Activated B cell treated with CpG ODN at 0.5 μM for 24 hours (primary cell): ENCODE results near the gene PTPN6. TPM values are rescaled to one million over a fixed set of nuclear protein-coding genes. Genes with fewer than 3 reads are reported as not detected.

Experiments
- ATAC-seq: fragments of 200-7000 bp; cut with Tn5 transposase; one replicate; pipeline ENCODE4 v1.10.0; 2021; ENCODE audit warnings: low read depth, mild to moderate bottlenecking, moderate library complexity
- CTCF ChIA-PET: fragments of 350-600 bp; sonication (Branson Sonifier 250); formaldehyde crosslinking; loops from one replicate; lab custom pipeline; 2021; ENCODE audit warnings: antibody characterized with exemption; lab: Charles Lee
- POLR2A ChIA-PET: fragments of 350-600 bp; sonication (Branson Sonifier 250); formaldehyde crosslinking; loops from one replicate; lab custom pipeline; 2021; ENCODE audit warnings: antibody characterized with exemption; lab: Charles Lee
- DNase-seq: peaks from one replicate; pipeline ENCODE4 v3.0.0; 2022
- H3K27ac Mint-ChIP-seq: one replicate; pipeline ENCODE4 v1.8.0; 2020; ENCODE audit warnings: mixed read lengths
- H3K27me3 Mint-ChIP-seq: one replicate; pipeline ENCODE4 v1.8.0; 2021; ENCODE audit warnings: mixed read lengths
- H3K36me3 Mint-ChIP-seq: one replicate; pipeline ENCODE4 v1.8.0; 2021; ENCODE audit warnings: low read depth, mixed read lengths
- H3K4me1 Mint-ChIP-seq: one replicate; pipeline ENCODE4 v1.8.0; 2021; ENCODE audit warnings: mixed read lengths
- H3K4me3 Mint-ChIP-seq: one replicate; pipeline ENCODE4 v1.8.0; 2020; ENCODE audit warnings: mild to moderate bottlenecking, mixed read lengths
- H3K9me3 Mint-ChIP-seq: one replicate; pipeline ENCODE4 v1.8.0; 2020; ENCODE audit warnings: mixed read lengths
- CTCF ChIP-seq: fragments of 200-600 bp; IDR thresholded peaks from one replicate; pipeline ENCODE4 v1.8.0; 2022; ENCODE audit warnings: antibody characterized with exemption, mild to moderate bottlenecking
- intact Hi-C: fragments of 100-400 bp; cut with micrococcal nuclease; formaldehyde crosslinking; loops from one replicate; pipeline ENCODE4 v1.15.1; 2024
- total RNA-seq: library from RNA; stranded (reverse); gene quantifications from 2 replicates; pipeline ENCODE4 v1.2.3, GENCODE V29; 2022

The PTPN6 gene
- total RNA-seq, 1 donor from 2014 or later: 393 TPM

GRCh38 chr12:6974180-6974579, 23.0 kb downstream of the PTPN6 start:
- no peak overlapping the region for H3K4me3 Mint-ChIP-seq
- intact Hi-C loops: loop anchor here (5.0 kb wide), 1 partner anchor 367 kb away; the partner anchor contains the start of gene CHD4
- DNase-seq: no peak
- peaks cover 82% of the 10 kb centered on the region for H3K36me3 Mint-ChIP-seq
- H3K27me3 Mint-ChIP-seq: no peaks in the 10 kb centered on the region
- CTCF ChIA-PET: interaction anchor here (1.2 kb wide), 1 partner anchor 139 kb away, joined by 3 read pairs; no protein-coding TSS in a partner anchor
- no peak for TF ChIP-seq CTCF
- no peak overlapping the region for H3K27ac Mint-ChIP-seq
- no peak for ATAC-seq
- H3K9me3 Mint-ChIP-seq: no peaks in the 10 kb centered on the region
- POLR2A ChIA-PET: interaction anchor here (0.6 to 3.8 kb wide), 2 partner anchors 30 to 485 kb away, joined by 3 to 19 read pairs; partner anchors contain the start of genes C12orf57 and RNU7-1
- peaks cover 32% of the 10 kb centered on the region for H3K4me1 Mint-ChIP-seq

- DNase-seq (no peak), ATAC-seq (no peak)
- Mint-ChIP-seq H3K9me3 (no peaks in the 10 kb centered on the region), H3K4me1 (peaks cover 23% of the 10 kb centered on the region), H3K27ac (no peak overlapping the region), H3K27me3 (no peaks in the 10 kb centered on the region), H3K4me3 (no peak overlapping the region), H3K36me3 (peaks cover 87% of the 10 kb centered on the region)
- intact Hi-C loops: no loop called here
- TF ChIP-seq CTCF: no peak
- CTCF ChIA-PET: interaction anchor here (0.8 to 1.0 kb wide), 2 partner anchors 31 to 38 kb away, joined by 3 read pairs; partner anchors contain the start of gene C12orf57
- POLR2A ChIA-PET: interaction anchor here (1.1 to 3.8 kb wide), 2 partner anchors 10 to 31 kb away, joined by 3 to 19 read pairs; partner anchors contain the start of genes C12orf57 and RNU7-1
These were observed 24.3 kb downstream of the PTPN6 start for GRCh38 chr12:6975297-6976032.

- Mint-ChIP-seq H3K36me3 (peaks cover 85% of the 10 kb centered on the region), H3K4me3 (no peak overlapping the region), H3K9me3 (no peaks in the 10 kb centered on the region), H3K27me3 (no peaks in the 10 kb centered on the region), H3K4me1 (peaks cover 2% of the 10 kb centered on the region), H3K27ac (no peak overlapping the region)
- POLR2A ChIA-PET: interaction anchor here (0.8 to 1.2 kb wide), 2 partner anchors 34 to 125 kb away, joined by 3 to 4 read pairs; partner anchors contain the start of genes C12orf57 and RNU7-1
- no peak for TF ChIP-seq CTCF
- CTCF ChIA-PET: no interaction called here
- ATAC-seq: no peak
- intact Hi-C loops: no loop called here
- no peak for DNase-seq
These were observed 26.5 kb downstream of the PTPN6 start for GRCh38 chr12:6977653-6978052.

GRCh38 chr12:6978188-6978587, 27.0 kb downstream of the PTPN6 start:
- ATAC-seq (no peak), DNase-seq (no peak)
- no peak for TF ChIP-seq CTCF
- H3K27me3 Mint-ChIP-seq: no peaks in the 10 kb centered on the region
- no peak overlapping the region for H3K27ac Mint-ChIP-seq
- H3K9me3 Mint-ChIP-seq: no peaks in the 10 kb centered on the region
- no peak overlapping the region for H3K4me3 Mint-ChIP-seq
- no peaks in the 10 kb centered on the region for H3K4me1 Mint-ChIP-seq
- ChIA-PET CTCF (no interaction called here), POLR2A (interaction anchor here (0.8 to 1.5 kb wide), 4 partner anchors 34 to 126 kb away, joined by 3 to 4 read pairs (median 4); partner anchors contain the start of genes C12orf57 and RNU7-1)
- intact Hi-C loops: no loop called here
- peaks cover 86% of the 10 kb centered on the region for H3K36me3 Mint-ChIP-seq

GRCh38 chr12:6978611-6979011, 27.5 kb downstream of the PTPN6 start:
- no peaks in the 10 kb centered on the region for H3K9me3 Mint-ChIP-seq
- ChIA-PET CTCF (no interaction called here), POLR2A (interaction anchor here (1.2 to 1.5 kb wide), 3 partner anchors 35 to 126 kb away, joined by 3 to 4 read pairs (median 3); partner anchors contain the start of genes C12orf57 and RNU7-1)
- no peak overlapping the region for H3K4me3 Mint-ChIP-seq
- no peak for TF ChIP-seq CTCF
- intact Hi-C loops: no loop called here
- DNase-seq (no peak), ATAC-seq (no peak)
- no peaks in the 10 kb centered on the region for H3K27me3 Mint-ChIP-seq
- H3K36me3 Mint-ChIP-seq: peaks cover 88% of the 10 kb centered on the region
- H3K27ac Mint-ChIP-seq: no peak overlapping the region
- H3K4me1 Mint-ChIP-seq: no peaks in the 10 kb centered on the region
